Epithelial cell of prostate (primary cell): ENCODE results near the gene ERN2.
"Not testable (repeated sequence)": the region's sequence is repeated elsewhere in the genome, so short reads cannot be mapped to it uniquely, and the experiment has no call there.

Experiments used
- DNase-seq: peaks from one replicate; pipeline ENCODE4 v3.0.0-alpha.2; 2011; ENCODE audit warnings: low read depth, low spot score
- H3K27ac ChIP-seq: fragments of 450-650 bp; 2 replicates; pipeline ENCODE4 v1.5.1; 2017; ENCODE audit warnings: mild to moderate bottlenecking

Gene ERN2

DNA sequence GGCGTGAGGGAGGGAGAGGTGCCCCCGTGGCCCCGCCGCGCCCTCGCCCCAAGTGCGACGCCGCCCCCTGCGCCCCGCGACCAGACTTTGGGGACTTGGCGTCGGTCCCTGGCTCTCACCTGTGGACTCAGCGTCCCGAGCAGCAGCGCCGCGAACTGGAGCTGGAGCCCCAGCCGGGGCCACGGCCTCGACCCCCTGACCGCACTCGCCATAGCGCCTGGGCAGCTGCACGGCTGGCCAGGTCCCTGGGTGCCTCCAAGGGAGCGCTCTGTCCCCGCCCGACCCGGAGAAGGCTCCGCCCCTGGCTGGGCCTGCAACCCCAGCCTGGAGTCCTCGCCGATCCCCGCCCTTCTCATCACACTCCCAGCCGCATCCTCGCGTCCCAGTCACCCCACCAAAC, at the start of gene ERN2:
ERN2 (minus strand) TSS at position 247 of the 400 bp plus-strand sequence; CDS start at position 212, 35 bp downstream.
- H3K27ac ChIP-seq: no peak within 1 kb of the TSS
- DNase-seq: no peak

- DNase-seq: no peak
- H3K27ac ChIP-seq: no peak overlapping the region
Observed at GRCh38 chr16:23757937-23758619, 45.1 kb upstream of the ERN2 start.

- no peak for DNase-seq
- H3K27ac ChIP-seq: no peak overlapping the region
Observed at GRCh38 chr16:23757116-23757515, 44.1 kb upstream of the ERN2 start.

DNA sequence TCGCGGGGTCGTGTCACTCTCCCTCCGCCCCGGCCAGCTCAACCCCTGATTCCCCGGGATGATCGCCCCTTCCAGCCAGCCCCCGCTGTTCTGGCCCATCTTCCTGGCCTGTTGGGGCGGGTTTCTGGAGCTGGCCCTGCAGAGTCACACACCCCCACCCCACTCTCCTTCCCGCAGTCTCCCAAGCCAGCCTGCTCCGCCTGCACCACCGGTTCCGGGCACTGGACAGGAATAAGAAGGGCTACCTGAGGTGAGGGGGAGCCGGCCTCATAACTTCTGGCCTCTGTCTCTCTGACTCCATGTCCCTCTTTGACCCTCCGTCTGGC, 42.4 kb upstream of the ERN2 start:
- no peak overlapping the region for H3K27ac ChIP-seq
- DNase-seq: no peak

GRCh38 chr16:23754594-23755483, 41.8 kb upstream of the ERN2 start, which contains the start of gene CHP2:
Gene CHP2 (plus strand): TSS chr16:23755026. CDS start chr16:23755050, 24 bp downstream.
- H3K27ac ChIP-seq: no peak within 1 kb of the TSS
- no peak for DNase-seq

DNA sequence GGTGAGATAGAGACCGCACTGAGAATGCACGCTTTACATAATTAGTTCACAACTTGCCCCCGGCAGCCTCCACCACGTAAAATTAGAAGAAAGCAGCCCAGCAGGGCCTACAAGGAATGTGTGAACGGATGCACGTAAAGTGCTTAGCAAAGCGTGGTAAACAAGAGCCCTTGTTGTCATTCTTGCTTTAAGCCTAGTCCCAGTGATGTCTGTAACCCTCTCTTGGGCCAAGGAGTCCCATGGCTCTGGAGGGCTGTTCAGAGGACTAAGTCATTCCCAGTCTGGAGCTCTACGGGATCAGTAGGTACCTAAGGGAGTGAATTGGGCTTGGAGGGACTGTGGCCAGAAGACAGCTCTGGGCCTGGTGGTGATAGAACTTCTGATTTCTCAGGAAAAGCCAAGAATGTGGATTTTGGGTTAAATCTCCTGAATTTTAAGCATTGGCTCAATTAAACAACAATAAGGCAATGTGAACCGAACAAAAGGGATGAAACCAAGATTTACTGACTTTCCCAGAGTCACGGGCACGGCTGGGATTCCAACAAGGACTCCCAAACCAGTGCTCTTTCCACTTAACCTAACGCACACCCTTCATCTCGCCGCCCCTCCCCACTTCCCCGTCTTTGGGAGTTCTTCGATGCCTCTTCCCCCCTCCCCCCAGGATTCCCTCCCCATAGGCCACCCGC, 41.0 kb upstream of the ERN2 start:
- no peak for DNase-seq
- no peak overlapping the region for H3K27ac ChIP-seq

- DNase-seq, H3K27ac ChIP-seq: not testable (repeated sequence)
Observed at GRCh38 chr16:23751053-23751452, 38.0 kb upstream of the ERN2 start.

DNA sequence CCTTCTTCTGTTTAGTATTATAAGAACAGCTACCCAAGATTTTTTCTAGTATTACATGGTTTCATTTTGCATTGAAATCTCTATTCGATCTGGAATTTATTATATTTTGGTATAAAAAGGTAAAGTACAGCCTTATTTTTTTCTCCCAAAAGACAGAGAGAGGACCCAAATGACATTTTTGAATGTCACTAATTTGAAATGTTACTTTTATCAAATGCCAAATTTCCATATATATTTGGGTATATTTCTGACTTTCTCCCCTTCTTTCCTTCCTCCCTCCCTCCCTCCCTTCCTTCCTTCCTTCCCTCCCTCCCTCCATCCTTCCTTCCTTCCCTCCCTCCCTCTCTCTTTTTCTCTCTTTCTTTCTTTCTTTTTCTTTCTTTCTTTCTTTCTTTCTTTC, 35.6 kb upstream of the ERN2 start:
- no peak overlapping the region for H3K27ac ChIP-seq
- no peak for DNase-seq

- no peak overlapping the region for H3K27ac ChIP-seq
- no peak for DNase-seq
Observed at GRCh38 chr16:23745263-23745662, 32.2 kb upstream of the ERN2 start.

GRCh38 chr16:23742766-23743165, 29.7 kb upstream of the ERN2 start:
- DNase-seq: no peak

DNA sequence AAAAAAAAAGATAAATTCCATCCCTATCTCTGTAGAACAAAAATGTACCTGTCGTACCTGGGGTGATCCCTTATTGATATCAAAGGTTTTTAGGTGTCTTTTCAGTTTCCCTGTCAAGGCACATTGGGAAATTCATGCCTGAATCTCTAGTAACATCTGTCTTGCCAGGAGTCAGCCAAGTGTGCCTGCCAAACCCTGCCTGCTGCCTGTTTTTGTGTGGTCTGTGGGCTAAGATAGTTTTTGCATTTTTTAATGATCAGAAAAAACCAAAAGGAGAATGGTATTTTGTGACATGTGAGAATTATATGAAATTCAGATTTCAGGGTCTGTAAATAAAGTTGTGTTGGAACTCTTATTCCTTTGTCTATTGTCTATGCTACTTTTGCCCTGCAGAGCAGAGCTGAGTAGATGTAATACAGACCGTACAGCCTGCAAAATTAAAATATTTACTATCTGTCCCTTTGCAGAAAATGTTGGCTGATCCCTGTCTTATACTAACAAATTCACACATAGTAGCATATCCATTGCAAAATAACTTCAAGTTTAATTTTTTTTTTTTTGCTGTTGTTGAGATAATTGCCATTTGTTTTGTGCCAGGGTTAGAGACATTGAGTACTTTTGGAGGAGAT, 28.8 kb upstream of the ERN2 start:
- no peak for DNase-seq
- no peak overlapping the region for H3K27ac ChIP-seq

More at GRCh38 chr16:23742766-23743165, 29.7 kb upstream of the ERN2 start:
- H3K27ac ChIP-seq: no peak overlapping the region

GRCh38 chr16:23739516-23739915, 26.5 kb upstream of the ERN2 start:
- no peak for DNase-seq

GRCh38 chr16:23737423-23738028, 24.5 kb upstream of the ERN2 start:
- not testable (repeated sequence) for DNase-seq, H3K27ac ChIP-seq

More at GRCh38 chr16:23739516-23739915, 26.5 kb upstream of the ERN2 start:
- no peak overlapping the region for H3K27ac ChIP-seq

DNA sequence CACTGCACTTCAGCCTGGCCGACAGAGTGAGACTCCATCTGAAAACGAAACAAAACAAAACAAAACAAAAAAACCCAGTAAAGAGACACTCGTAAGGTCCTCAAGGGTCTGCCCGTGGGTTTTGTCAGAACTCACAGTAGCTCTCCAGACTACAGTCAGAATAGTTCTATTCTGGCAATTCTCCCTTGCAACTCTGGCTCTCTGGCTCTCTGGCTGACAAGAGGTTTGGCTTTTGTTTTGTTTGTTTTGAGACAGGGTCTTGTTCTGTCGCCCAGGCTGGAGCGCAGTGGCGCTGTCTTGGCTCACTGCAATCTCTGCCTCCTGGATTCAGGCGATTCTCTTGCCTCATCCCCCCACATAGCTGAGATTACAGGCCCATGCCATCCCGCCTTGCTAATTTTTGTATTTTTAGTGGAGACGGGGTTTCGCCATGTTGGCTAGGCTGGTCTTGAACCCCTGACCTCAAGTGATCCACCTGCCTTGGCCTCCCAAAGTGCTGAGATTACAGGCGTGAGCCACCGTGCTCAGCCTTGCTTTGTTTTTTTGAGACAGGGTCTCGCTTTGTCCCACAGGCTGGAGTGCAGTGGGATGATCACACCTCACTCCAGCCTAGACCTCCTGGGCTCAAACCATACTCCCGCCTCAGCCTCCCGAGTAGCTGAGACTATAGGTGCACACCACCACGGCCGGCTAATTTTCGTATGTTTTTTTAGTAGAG, 21.3 kb upstream of the ERN2 start:
- DNase-seq: no peak
- H3K27ac ChIP-seq: no peak overlapping the region

GRCh38 chr16:23729503-23730424, 16.7 kb upstream of the ERN2 start:
- no peak for DNase-seq
- no peak overlapping the region for H3K27ac ChIP-seq

DNA sequence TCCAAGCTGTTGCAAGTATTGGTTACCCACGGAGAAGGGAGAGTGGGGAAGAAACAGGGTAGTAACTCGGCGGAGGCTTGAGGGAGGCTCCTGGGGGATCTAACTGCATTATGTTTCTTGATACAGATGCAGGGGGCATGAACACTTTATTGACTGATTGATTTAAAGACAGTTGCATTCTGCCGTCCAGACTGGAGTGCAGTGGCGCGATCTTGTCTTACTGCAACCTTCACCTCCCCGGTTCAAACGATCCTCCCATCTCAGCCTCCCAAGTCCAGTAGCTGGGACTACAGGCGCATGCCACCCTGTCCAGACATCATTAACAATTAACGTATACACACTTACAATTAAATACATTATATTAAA, 15.1 kb upstream of the ERN2 start:
- H3K27ac ChIP-seq: no peak overlapping the region
- DNase-seq: no peak

DNA sequence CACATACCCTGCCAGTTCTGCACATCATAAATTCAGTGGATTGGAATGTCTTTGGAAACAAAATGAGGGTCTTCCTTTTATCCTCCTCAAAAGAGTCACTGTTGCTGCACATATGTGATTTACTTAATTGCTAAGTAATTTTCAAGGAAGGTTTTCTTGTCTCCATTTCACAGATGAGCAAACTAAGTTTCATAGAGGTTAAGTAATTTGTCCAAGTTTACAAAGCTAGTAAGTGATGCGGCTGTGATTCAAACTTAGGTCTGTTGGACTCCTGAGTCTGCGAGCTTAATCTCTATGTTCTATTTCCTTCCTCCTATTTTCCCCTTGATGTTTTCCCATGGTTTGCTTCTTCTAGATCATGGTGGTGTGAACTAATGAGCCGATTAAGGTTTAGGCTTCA, 13.7 kb upstream of the ERN2 start:
- H3K27ac ChIP-seq: no peak overlapping the region
- no peak for DNase-seq

- DNase-seq: no peak
- H3K27ac ChIP-seq: no peak overlapping the region
Observed at GRCh38 chr16:23724785-23725131, 11.7 kb upstream of the ERN2 start.
